Adrenal gland (tissue), 5 donors: ENCODE data around the gene WDR45B.

Source experiments
- CTCF ChIP-seq, 6 experiments: fragments of 450-650 bp in 4 of 6; fragments of 200-600 bp in 2 of 6; sonication (generic) in 1 of 6; IDR thresholded peaks; 1 replicate in 5 of 6; 2 replicates in 1 of 6; pipeline versions ENCODE4 v1.5.1 to v1.8.0; 2016 to 2021; ENCODE audit warnings: antibody characterized with exemption in 6 of 6, mild to moderate bottlenecking in 2 of 6, moderate library complexity in 1 of 6
- POLR2A ChIP-seq, 2 donors: fragments of 450-650 bp; IDR thresholded peaks; one replicate each; pipeline ENCODE4 v1.6.1; 2017; ENCODE audit warnings: antibody characterized with exemption in 2 of 2, mild to moderate bottlenecking in 2 of 2, moderate library complexity in 1 of 2
- donor health status: DM: no; HTN: no; CAD: no.

GRCh38 chr17:82586576-82587233 is 61.5 kb downstream of the WDR45B start:
- TF ChIP-seq CTCF (IDR thresholded peaks at IDR 0.05) (no peak), POLR2A (IDR thresholded peaks at IDR 0.05) (no peak)
